Measurements from ENCODE around the gene NBAS. TPM values are rescaled to one million over a fixed set of nuclear protein-coding genes. Genes with fewer than 3 reads are reported as not detected.
"Not testable (repeated sequence)": the region's sequence is repeated elsewhere in the genome, so short reads cannot be mapped to it uniquely, and the experiment has no call there.

NBAS gene
- total RNA-seq, 2 experiments from 2014 or later: 31.9 to 32.9 TPM

DNA sequence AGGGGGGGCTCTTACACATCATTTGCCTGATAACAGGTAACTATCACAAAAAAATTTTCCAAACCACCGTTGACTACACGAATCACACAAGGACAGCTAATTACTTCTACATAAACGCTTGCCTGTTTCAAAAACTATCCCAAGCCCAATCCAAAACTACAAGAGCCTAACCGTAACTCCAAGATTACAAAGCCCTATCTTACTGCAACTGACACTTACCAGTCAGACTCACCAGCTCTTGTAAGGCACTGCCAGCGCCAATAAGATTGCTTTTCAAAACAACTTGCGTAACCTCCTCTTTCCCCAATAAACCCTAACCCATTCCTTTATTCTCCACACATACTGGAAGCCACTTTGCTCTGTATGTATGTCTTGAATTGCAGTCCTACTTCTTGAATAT, 148.4 kb downstream of the NBAS start:
- H3K4me1 Mint-ChIP-seq: no peaks in the 10 kb centered on the region
- no peaks in the 10 kb centered on the region for H3K27me3 Mint-ChIP-seq
- POLR2A ChIA-PET: no interaction called here
- no peak overlapping the region for H3K27ac Mint-ChIP-seq
- peaks cover 24% of the 10 kb centered on the region for H3K36me3 Mint-ChIP-seq
- ATAC-seq (ENCODE audit: low read depth) (no peak), DNase-seq (no peak)
- H3K9me3 Mint-ChIP-seq: peaks cover 1% of the 10 kb centered on the region
- H3K4me3 Mint-ChIP-seq: no peak overlapping the region

DNA sequence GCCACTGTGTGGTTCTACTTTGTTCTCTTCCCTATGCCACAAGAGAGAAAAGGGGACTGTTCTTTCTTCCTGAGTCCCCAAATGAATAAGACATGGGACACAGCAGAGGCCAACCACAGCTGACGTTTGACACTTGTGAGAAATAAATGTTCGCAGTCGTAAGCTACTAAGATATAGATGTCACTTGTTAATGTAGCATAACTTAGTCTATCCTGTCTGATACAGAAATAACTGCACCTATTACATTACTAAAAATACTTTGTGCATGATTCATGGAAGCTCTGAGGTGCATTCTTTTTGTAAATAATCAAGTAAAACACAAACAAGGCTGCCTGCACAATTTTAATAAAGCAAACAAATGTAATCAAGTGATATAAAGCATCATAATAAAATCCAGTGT, 148.8 kb downstream of the NBAS start:
- Mint-ChIP-seq H3K27me3 (no peaks in the 10 kb centered on the region), H3K27ac (no peak overlapping the region), H3K4me3 (no peak overlapping the region), H3K4me1 (no peaks in the 10 kb centered on the region), H3K9me3 (peaks cover 1% of the 10 kb centered on the region), H3K36me3 (peaks cover 24% of the 10 kb centered on the region)
- POLR2A ChIA-PET: no interaction called here
- ATAC-seq (ENCODE audit: low read depth): no peak
- no peak for DNase-seq

DNA sequence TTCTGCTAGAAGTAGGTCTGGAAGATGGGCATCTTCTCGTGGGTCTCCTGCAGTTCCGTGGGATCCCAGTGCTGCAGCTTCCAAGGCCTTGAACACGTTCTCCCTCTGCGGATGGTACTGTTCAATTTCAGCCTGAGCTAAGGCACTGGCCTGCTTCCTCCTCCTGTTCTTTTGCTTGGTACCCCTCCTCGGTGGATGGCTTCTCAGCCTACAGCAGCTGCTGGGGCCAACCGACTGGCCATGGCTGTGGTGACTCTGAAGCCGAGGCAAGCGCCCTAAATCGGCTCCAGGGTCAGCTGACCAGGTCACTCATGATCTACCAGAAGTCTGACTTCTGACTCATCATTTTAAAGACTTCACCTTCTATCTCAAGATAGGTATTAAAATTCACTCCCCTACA, 150.2 kb downstream of the NBAS start:
- Mint-ChIP-seq H3K27me3 (no peaks in the 10 kb centered on the region), H3K4me3 (no peak overlapping the region), H3K9me3 (peaks cover 1% of the 10 kb centered on the region), H3K36me3 (peaks cover 20% of the 10 kb centered on the region), H3K27ac (no peak overlapping the region), H3K4me1 (no peaks in the 10 kb centered on the region)
- DNase-seq (no peak), ATAC-seq (ENCODE audit: low read depth) (no peak)
- POLR2A ChIA-PET: no interaction called here

DNA sequence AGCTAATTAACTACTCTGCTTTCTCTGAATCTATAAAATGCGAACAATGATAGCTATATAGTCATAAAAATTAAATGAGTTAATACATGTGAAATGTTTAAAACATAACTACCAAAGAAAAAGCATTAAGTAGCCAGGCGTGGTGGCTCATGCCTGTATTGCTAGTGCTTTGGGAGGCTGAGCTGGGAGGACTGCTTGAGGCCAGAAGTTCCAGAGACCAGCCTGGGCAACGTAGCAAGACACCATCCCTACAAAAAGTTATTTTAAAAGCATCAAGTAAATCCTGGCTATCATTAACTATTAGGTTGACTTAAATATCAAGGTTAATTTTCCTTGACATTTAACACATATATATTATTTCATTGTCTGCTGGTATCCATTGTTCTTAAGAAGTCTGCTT, 152.4 kb downstream of the NBAS start:
- H3K27me3 Mint-ChIP-seq: no peaks in the 10 kb centered on the region
- H3K27ac Mint-ChIP-seq: no peak overlapping the region
- no peak for ATAC-seq (ENCODE audit: low read depth)
- no peak overlapping the region for H3K4me3 Mint-ChIP-seq
- peaks cover 20% of the 10 kb centered on the region for H3K36me3 Mint-ChIP-seq
- DNase-seq: no peak
- POLR2A ChIA-PET: no interaction called here
- H3K4me1 Mint-ChIP-seq: no peaks in the 10 kb centered on the region
- H3K9me3 Mint-ChIP-seq: peaks cover 1% of the 10 kb centered on the region

DNA sequence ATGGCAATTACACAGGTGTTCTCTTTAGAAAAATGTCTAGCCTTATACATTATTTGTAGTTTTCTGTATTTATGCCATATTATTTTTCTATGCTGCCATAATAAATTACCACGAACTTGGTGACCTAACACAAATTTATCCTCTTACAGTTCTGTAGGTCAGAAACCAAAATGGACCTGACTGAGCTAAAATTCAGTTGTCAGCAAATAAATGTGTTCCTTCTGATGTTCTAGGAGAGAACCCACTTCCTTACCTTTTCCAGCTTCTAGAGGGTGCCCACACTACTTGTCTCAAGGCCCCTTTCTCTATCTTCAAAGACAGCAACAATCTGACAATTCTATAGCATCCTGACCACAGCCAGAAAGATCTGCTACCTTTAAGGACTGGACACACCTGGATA, 153.5 kb downstream of the NBAS start:
- Mint-ChIP-seq H3K36me3 (peaks cover 11% of the 10 kb centered on the region), H3K4me1 (no peaks in the 10 kb centered on the region), H3K27me3 (no peaks in the 10 kb centered on the region), H3K9me3 (peaks cover 1% of the 10 kb centered on the region), H3K4me3 (no peak overlapping the region), H3K27ac (no peak overlapping the region)
- POLR2A ChIA-PET: no interaction called here
- DNase-seq: no peak
- no peak for ATAC-seq (ENCODE audit: low read depth)

DNA sequence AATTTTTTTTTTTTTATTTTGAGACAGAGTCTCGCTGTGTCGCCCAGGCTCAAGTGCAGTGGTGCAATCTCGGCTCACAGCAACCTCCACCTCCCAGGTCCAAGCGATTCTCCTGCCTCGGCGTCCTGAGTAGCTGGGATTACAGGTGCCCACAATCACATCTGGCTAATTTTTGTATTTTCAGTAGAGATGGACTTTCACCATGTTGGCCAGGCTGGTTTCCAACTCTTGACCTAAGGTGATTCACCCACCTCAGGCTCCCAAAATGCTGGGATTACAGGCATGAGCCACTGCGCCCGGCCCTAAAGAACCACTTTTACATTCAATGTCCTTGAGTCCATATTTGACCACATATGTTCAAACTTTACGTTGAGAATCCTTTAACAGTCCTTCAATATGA, 156.6 kb downstream of the NBAS start:
- ATAC-seq (ENCODE audit: low read depth); H3K27ac Mint-ChIP-seq; H3K4me3 Mint-ChIP-seq; H3K27me3 Mint-ChIP-seq; H3K4me1 Mint-ChIP-seq; H3K9me3 Mint-ChIP-seq; H3K36me3 Mint-ChIP-seq; POLR2A ChIA-PET; DNase-seq: not testable (repeated sequence)

DNA sequence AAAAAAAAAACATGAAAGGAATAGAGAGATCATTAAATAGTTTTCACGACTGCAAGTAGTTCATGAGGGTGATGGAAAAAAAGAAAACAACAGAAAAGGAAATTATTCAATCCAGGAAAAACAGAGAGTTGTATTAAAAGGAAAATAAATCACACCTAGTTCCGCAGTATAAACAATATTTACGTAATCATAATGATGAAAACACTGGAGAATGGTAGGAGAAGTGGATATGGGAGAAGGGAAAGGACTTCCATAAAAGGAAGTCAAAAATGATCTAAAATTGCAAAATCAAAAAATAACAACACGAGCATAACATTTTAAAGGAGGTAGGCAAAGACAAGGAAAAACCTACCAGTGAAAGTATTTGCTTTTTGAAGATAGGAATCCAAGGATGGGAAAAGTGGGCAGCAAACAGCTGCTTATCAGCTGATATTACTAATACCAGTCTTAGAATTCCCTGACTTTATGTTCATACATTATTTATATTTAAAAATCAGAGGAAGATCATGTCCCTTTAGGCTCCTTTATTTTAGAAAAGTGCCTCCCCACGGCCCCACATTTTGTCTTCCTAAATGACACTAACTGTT, 160.8 kb downstream of the NBAS start:
- no peak for DNase-seq
- H3K9me3 Mint-ChIP-seq: no peaks in the 10 kb centered on the region
- H3K27me3 Mint-ChIP-seq: no peaks in the 10 kb centered on the region
- H3K27ac Mint-ChIP-seq: no peak overlapping the region
- no peak for ATAC-seq (ENCODE audit: low read depth)
- no peak overlapping the region for H3K4me3 Mint-ChIP-seq
- H3K36me3 Mint-ChIP-seq: peaks cover 10% of the 10 kb centered on the region
- no peaks in the 10 kb centered on the region for H3K4me1 Mint-ChIP-seq
- POLR2A ChIA-PET: no interaction called here

DNA sequence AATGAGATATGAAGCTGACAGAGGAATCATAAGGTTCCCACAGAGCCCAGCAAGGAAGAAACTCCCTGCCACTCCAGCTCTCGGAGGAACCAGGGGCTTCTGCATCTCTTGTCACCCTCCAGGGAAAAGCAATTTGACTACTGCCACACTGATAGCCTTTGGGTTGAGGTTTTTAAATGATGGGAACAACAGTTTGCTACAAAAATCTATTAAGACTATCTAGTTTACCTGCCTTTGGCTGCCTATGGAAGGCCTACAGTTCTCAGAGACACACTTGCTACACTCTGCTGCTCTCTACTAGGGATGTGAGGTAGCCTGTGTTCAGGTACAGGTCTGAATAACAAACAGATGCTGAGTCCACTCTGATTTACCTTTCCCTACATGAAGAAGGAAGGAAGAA, 161.9 kb downstream of the NBAS start:
- H3K4me3 Mint-ChIP-seq: no peak overlapping the region
- no peaks in the 10 kb centered on the region for H3K4me1 Mint-ChIP-seq
- peaks cover 6% of the 10 kb centered on the region for H3K36me3 Mint-ChIP-seq
- POLR2A ChIA-PET: no interaction called here
- ATAC-seq (ENCODE audit: low read depth) (no peak), DNase-seq (no peak)
- no peak overlapping the region for H3K27ac Mint-ChIP-seq
- no peaks in the 10 kb centered on the region for H3K27me3 Mint-ChIP-seq
- no peaks in the 10 kb centered on the region for H3K9me3 Mint-ChIP-seq

DNA sequence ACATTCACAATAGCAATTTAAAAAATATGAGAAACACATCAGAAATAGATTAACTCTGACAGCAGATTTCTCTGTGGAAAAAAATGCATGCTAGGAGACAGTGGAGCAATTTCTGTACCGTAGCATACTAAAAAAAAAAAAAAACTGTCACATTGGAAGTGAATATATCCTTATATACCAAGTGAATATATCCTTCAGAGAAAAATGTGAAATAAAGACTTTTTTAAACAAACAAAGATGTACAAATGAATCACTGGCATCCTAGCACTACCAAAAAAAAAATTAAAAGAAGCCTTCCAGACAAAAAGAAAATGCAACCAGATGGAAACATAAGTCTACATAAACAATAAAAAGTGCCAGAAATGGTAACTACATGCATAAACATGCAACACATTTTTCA, 169.4 kb downstream of the NBAS start:
- Mint-ChIP-seq H3K4me3 (no peak overlapping the region), H3K27ac (no peak overlapping the region), H3K9me3 (no peaks in the 10 kb centered on the region), H3K4me1 (no peaks in the 10 kb centered on the region), H3K27me3 (no peaks in the 10 kb centered on the region), H3K36me3 (peaks cover 12% of the 10 kb centered on the region)
- DNase-seq (no peak), ATAC-seq (ENCODE audit: low read depth) (no peak)
- POLR2A ChIA-PET: no interaction called here

DNA sequence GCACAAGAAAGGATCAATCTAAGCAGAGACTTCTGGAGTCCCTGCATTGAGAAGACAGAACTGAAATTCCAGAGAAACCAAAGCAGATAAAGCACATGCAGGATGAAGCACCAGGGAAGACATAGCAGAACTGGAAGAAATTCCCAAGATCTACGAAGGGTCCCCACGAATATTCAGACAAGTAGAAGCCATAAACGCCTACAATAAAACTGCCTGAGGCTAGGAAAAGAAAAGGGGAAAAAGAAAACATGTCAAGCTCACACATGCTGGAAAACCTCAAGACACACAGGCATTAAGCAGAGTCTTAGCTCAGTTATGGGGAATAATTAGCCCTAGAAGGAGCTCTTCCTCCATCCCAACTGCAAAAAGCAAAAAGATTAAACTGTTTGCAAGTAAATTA, 171.2 kb downstream of the NBAS start:
- no peaks in the 10 kb centered on the region for H3K9me3 Mint-ChIP-seq
- POLR2A ChIA-PET: no interaction called here
- peaks cover 12% of the 10 kb centered on the region for H3K36me3 Mint-ChIP-seq
- no peak overlapping the region for H3K27ac Mint-ChIP-seq
- DNase-seq (no peak), ATAC-seq (ENCODE audit: low read depth) (no peak)
- no peak overlapping the region for H3K4me3 Mint-ChIP-seq
- H3K4me1 Mint-ChIP-seq: no peaks in the 10 kb centered on the region
- H3K27me3 Mint-ChIP-seq: no peaks in the 10 kb centered on the region

DNA sequence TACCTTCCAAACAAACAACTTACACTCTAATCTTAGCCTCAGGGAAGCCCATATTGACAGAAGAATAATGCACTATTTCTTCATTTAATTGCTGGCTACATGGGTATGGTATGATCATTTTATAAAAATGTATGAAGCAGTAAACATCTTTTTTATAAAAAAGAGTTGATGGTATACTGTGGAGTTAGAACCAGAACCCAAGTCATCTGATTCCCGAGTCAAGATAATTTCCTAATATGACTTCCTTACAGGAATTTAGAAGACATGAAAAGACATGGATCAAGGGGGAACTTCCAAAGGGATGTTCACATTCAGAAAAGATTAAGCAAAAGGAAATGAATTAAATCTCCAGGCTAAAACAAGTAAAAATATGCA, 171.8 kb downstream of the NBAS start:
- no peak for ATAC-seq (ENCODE audit: low read depth)
- Mint-ChIP-seq H3K4me3 (no peak overlapping the region), H3K36me3 (peaks cover 12% of the 10 kb centered on the region), H3K9me3 (no peaks in the 10 kb centered on the region), H3K27ac (no peak overlapping the region), H3K4me1 (no peaks in the 10 kb centered on the region), H3K27me3 (no peaks in the 10 kb centered on the region)
- POLR2A ChIA-PET: no interaction called here
- no peak for DNase-seq

DNA sequence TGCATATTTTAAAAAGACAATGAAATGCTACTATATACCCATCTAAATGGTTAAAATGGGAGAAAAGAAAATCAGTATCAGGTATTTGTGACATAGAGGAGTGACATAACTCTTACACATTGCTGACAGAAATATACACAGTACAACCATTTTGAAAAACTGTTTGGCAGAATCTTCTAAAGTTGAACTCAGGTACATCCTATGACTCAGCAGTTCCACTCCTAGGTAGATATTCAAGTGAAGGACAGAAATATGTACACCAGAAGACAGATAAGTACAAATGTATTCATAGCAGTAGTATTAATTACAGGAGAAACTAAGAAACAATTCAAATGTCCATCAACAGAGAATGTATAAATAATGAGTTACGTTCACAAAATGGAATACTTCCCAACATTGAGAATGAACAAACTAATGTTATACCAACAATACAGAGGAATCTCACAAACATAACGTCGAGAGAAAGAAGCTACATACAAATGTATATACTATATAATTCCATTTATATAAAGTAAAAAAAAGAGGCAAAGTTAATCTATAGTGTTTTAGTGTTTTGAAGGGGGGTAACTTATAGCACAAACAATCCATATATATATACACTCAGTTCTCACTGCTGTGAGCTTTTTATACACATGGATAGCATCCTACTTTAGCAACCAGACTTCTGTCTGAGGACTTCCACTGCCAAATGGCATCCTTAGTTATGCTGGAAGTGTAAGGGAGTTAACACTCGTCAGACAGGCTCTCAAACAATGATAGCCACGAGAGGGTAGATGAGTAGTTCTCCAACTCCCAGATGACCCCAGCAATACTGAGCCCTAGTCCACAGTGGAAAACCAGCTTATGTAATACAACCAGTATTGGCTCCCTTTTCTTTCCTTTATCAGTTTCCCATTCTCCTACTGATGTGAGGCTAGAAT, 172.5 kb downstream of the NBAS start:
- H3K9me3 Mint-ChIP-seq: no peaks in the 10 kb centered on the region
- H3K36me3 Mint-ChIP-seq: peaks cover 10% of the 10 kb centered on the region
- no peak for DNase-seq
- H3K4me3 Mint-ChIP-seq: no peak overlapping the region
- no peak for ATAC-seq (ENCODE audit: low read depth)
- H3K27me3 Mint-ChIP-seq: no peaks in the 10 kb centered on the region
- H3K27ac Mint-ChIP-seq: no peak overlapping the region
- no peaks in the 10 kb centered on the region for H3K4me1 Mint-ChIP-seq
- POLR2A ChIA-PET: no interaction called here

DNA sequence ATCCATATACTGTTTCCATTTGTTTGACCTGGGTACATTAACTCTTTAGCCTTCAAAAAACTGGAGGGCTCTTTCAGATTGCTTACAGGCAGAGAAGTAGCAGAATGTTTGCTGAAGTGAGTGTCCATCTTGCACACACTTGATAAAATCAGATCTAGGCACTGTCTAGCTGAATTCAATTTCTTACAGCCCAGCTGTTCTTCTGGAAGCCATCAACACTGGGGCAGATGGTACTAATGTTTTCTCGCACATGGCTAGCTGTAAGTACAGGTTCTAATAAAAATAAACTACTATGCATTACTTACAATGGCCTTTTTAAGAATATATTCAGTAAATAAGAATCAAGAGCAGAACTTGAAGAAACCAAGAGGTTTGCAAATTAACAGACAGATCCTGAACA, 175.9 kb downstream of the NBAS start:
- no peak for DNase-seq
- Mint-ChIP-seq H3K4me3 (no peak overlapping the region), H3K27ac (no peak overlapping the region), H3K9me3 (no peaks in the 10 kb centered on the region), H3K27me3 (no peaks in the 10 kb centered on the region), H3K4me1 (no peaks in the 10 kb centered on the region), H3K36me3 (peaks cover 19% of the 10 kb centered on the region)
- ATAC-seq (ENCODE audit: low read depth): no peak
- POLR2A ChIA-PET: no interaction called here

DNA sequence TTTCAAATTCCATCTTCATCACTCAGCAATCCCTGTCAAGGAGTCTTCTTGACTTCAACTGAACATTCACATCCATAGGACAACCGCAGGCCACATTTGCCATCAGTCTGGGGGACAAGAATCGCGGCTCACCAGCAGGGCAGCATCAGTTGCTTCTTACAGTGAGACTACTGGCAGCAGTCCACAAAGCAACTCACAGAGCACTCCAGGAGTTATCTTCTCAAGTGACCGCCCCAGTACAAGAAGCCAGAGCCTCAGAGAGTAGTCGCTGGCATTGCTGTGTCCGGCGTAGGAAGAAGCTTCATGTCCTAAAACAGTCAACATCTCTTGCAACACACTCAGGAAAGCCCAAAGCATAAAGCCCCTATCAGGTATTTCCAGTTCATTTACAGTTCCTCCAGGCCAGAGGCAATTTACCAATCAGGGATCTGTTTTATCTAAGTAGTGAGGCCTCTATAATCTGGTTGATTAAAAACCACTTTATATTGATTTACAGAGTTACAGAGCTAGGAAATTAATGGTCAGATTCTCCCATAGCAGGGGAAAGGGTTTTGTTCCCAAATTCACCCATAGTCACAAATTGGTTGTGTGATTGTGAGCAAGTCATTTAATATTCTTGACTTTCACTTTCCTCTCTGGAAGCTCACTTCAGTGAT, 177.3 kb downstream of the NBAS start:
- no peak for ATAC-seq (ENCODE audit: low read depth)
- peaks cover 25% of the 10 kb centered on the region for H3K36me3 Mint-ChIP-seq
- no peaks in the 10 kb centered on the region for H3K27me3 Mint-ChIP-seq
- POLR2A ChIA-PET: no interaction called here
- DNase-seq: no peak
- H3K4me3 Mint-ChIP-seq: no peak overlapping the region
- no peak overlapping the region for H3K27ac Mint-ChIP-seq
- no peaks in the 10 kb centered on the region for H3K9me3 Mint-ChIP-seq
- no peaks in the 10 kb centered on the region for H3K4me1 Mint-ChIP-seq

All from activated naive CD8-positive, alpha-beta T cell treated with anti-CD3 and anti-CD28 coated beads, Interleukin-2, amount 10 ng/mL, durations not matched to agents 7 days and 5 days (primary cell).